C4-2B (cell line): ENCODE data around the gene SEMA3E.

Experiments
- H3K27ac ChIP-seq: fragments of 450-650 bp; 2 replicates; pipeline ENCODE4 v1.5.1; 2017
- CTCF ChIP-seq: fragments of 450-650 bp; conservative IDR thresholded peaks from 2 replicates; pipeline ENCODE4 v1.5.1; 2017; ENCODE audit warnings: mild to moderate bottlenecking
- ZFX ChIP-seq: fragments of 450-650 bp; IDR thresholded peaks from 2 replicates; pipeline ENCODE4 v1.6.1; 2017

Gene SEMA3E

GRCh38 chr7:83486957-83487356, 162.0 kb downstream of the SEMA3E start:
- no peak overlapping the region for H3K27ac ChIP-seq
- TF ChIP-seq CTCF = no peak
- no peak for TF ChIP-seq ZFX

- no peak overlapping the region for H3K27ac ChIP-seq
- TF ChIP-seq ZFX = no peak
- TF ChIP-seq CTCF = no peak
Observed at GRCh38 chr7:83486536-83486935, 162.4 kb downstream of the SEMA3E start.

GRCh38 chr7:83484826-83485225, 164.1 kb downstream of the SEMA3E start:
- TF ChIP-seq CTCF (no peak), ZFX (no peak)
- no peak overlapping the region for H3K27ac ChIP-seq

- H3K27ac ChIP-seq = no peak overlapping the region
- TF ChIP-seq CTCF (no peak), ZFX (no peak)
Observed at GRCh38 chr7:83484266-83484665, 164.7 kb downstream of the SEMA3E start.

- H3K27ac ChIP-seq = no peak overlapping the region
- TF ChIP-seq ZFX (no peak), CTCF (no peak)
Observed at GRCh38 chr7:83478616-83479015, 170.3 kb downstream of the SEMA3E start.

- TF ChIP-seq ZFX = no peak
- no peak for TF ChIP-seq CTCF
- no peak overlapping the region for H3K27ac ChIP-seq
Observed at GRCh38 chr7:83476511-83477050, 172.4 kb downstream of the SEMA3E start.

GRCh38 chr7:83475420-83475819, 173.5 kb downstream of the SEMA3E start:
- H3K27ac ChIP-seq = no peak overlapping the region

More at GRCh38 chr7:83475420-83475819, 173.5 kb downstream of the SEMA3E start:
- TF ChIP-seq ZFX (no peak), CTCF (peak; percentile 64)
